ENCODE results near the gene ADARB2.
"Not testable (repeated sequence)": the region's sequence is repeated elsewhere in the genome, so short reads cannot be mapped to it uniquely, and the experiment has no call there.

ADARB2 gene

DNA sequence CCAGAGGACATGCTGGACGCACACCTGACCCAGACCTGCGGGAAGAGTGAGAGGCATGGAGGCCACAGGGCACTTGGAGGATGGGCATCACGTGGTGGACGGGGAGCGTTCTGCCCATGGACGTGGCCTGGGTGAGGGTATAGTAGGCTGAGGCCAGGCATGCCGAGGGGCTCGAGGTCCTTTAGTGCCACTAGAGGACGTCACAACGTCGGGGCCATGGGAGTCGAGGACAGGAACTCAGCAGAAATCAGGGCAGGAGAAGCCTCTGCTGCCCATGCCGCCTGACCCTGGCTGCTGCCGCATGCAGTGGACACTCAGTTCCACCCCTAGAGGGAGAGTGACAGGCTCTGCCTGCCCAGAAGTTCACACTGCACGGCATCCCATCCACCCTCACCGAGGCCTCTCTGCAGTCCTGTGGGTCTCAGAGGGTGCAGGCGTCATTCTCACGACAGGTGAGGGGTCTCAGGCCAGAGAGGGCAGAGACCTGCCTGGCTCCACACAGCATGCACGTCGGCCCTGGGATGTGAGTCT, 198.7 kb downstream of the ADARB2 start:
- DNase-seq, result no peak

GRCh38 chr10:1538121-1538520, 199.2 kb downstream of the ADARB2 start:
- no peak for DNase-seq

DNA sequence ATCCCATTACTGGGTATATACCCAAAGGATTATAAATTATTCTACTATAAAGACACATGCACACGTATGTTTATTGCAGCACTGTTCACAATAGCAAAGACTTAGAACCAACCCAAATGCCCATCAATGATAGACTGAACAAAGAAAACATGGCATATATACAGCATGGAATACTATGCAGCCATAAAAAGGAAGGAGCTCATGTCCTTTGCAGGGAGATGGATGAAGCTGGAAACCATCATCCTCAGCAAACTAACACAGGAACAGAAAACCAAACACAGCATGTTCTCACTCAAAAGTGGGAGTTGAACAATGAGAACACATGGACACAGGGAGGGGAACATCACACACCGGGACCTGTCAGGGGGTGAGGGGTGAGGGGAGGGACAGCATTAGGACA, 199.9 kb downstream of the ADARB2 start:
- DNase-seq, result not testable (repeated sequence)

DNA sequence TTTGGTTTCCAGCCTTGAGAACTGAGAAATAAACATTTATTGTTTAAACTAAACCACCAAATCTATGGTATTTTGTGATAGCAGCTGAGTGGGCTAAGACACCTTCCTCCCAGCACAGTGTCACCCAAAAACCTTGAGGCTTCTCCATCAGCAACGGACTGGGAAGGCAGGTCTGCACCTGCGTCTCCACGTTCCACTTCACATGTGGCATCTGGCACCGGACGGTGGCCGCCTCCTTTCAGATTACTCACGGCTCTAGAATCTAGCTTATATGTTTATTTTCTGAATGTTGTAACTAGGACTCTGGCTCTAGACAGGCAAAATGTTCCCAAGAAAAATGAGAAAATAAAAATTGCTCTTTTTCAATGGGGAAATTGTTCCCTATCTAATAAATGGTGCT, 201.0 kb downstream of the ADARB2 start:
- DNase-seq, result no peak

GRCh38 chr10:1535301-1535965, 201.9 kb downstream of the ADARB2 start:
- no peak for DNase-seq

DNA sequence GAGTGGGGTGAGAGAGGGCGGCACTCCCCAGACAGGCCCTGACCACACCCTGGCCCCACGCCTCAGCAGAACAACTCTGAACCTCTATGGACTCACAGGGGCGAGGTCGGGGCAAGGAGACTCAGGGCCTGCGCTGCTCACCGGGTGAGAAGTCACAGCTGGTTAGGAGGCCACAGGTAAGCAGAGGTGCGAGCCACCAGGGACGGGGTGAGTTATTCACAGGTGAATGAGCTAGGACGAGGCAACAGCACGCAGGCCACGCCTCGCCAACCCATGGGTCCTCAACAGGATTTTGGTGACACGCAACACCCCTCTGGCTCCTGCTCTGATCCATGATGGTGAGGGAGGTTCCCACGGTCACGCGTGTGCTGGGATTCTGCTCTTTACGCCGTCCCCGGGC, 202.5 kb downstream of the ADARB2 start:
- no peak for DNase-seq

DNA sequence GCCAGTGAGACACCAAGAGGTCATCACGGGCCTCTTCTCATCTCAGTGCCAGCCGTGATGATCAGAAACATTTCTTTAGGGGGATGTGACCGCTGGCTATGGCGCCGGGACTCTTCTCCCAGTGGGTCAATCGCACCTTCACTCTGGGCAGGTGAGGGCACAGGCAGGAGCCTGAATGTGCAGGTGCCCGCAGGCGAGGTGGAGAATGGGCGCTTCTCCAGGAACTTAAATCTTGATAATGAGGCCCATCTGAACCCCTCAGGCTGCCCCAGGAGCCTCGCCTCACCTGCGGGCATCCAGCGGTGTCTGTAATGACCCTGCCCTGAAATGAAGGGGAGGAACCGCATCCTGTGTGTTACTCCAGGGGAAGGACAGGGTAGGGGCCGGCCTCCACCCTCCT, 204.7 kb downstream of the ADARB2 start:
- DNase-seq, result no peak

DNA sequence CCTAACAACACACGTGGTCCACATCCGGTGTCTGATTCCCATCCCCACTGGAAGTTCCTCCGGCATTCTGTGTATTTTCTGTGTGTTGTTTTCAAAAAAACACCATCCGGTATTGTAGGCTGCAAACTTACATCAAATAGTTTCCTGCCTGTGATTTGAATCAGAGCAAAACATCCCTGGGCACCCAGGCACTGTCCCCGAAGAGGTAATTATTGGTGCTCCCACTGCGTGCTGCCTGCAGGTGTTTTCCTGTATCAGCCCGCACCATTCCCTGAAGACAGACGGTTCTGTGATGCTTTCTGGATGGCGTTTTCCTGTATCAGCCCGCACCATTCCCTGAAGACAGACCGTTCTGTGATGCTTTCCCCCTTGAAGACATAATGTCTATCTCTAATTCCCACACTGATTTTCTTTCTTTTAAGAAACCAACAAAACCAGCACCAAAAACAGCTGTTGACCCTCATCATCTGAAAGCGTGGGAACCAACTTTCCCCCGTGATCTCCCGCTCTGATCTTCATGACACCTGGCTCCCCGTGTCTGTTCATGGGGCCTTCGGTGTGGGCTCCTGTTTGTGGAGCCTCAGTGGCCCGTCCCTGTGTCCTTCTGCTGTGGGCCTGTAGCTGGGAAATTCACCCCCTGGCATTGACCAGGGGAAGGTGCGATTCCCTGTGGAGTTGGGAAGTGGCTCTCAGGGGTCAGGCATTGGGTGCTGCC, 205.3 kb downstream of the ADARB2 start:
- DNase-seq, result no peak

DNA sequence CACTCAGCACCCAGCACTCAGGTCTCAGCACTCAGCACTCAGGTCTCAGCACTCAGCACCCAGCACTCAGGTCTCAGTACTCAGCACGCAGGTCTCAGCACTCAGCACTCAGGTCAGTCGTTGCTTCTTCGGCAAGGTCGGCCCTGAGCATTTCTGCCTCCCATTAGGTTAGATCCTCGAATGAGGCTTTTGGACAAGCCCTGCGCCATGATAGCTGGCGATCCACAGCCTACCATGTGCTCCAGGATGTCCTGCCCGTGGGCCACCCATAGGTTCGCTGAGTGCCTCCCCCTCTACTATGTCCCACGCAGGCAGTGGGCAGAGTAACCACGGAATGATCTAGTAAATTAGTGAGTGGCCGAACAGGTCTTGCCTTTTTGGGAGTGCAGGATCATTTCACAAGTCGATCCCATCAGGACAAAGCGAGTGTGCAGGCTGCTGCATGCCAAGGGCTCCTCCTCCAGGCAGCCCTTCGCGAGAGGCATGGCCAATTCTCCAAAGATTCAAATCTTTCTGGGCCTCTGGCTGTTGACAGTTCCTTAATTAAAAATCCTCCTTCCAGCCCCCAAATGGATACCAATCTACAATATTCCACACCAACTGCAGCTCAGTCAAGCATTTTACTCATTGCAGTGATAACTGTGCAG, 206.3 kb downstream of the ADARB2 start:
- DNase-seq, result no peak

- DNase-seq, result no peak
These were observed 207.4 kb downstream of the ADARB2 start for GRCh38 chr10:1529806-1530413.

DNA sequence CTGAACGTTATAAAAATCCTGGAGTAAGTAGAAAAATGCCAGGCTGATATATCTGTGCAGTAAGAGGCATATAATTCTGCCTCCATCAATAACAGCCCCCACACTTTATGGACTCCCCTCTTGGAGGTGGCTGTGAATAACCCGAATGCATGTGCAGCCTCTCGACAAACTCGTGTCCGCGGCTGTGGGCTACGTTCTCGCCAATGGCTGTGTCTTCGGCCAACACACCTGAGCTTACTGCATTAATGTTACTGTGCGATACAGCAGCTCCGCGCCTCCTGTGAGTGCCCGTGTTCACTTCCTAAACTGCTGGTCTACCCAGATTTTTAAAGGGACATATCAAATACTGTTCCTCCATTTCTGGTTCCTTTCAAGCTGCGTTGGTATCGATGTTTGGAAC, 209.4 kb downstream of the ADARB2 start:
- no peak for DNase-seq

- no peak for DNase-seq
These were observed 210.8 kb downstream of the ADARB2 start for GRCh38 chr10:1526436-1527055.

DNA sequence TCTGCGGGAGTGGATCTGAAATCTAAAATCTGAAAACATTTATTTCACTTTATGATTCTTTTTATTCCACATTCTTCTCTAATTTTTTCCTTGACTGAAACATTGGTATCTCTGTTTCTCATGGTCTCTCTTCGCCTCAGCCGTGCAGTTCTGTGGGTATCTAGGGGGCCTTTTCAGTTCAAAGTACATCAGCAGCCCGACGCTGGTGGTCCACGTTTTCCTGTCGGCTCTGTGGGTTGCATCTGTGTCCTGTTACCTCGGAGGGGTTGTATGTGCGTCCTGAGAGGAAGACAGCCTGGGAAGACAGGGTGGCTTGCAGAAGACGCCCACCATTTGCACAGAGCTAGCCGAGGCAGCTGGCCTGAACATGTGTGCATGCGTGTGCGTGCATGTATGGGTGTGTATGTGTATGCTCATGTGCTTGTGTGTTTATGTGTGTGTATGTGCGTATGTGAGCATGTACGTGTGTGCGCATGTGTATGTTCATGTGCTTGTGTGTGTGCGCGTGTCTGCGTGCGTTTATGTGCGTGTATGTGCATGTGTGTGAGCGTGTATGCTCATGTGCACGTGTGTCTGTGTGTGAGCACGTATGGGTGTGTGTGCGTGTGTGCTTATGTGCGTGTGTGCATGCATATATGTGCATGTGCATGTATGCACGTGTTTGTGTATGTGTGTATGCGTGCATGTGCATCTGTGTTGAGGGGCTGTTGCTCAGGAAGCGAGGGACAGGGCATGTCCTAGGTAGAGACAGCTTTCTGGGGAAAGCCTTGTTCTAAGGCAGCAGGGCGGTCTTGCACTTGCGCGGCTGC, 211.8 kb downstream of the ADARB2 start:
- no peak for DNase-seq

DNA sequence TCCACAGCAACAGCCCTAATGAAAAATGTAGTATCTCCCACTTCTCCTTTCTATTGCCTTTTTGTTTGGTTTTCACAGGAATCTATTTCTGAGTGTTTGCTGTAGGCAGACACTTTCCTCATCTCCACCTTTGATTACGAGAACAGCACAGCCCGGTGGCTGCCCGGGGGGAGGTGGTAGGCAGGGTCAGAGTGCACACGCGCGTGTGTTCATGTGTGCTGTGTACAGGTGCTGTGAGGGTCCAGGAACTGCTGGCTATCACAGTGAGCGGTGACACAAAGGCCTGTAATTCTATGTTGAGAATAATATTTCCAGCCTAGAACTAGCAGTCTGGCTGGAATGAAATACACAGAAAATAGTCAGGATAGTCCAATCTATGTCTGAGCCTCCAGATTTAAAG, 212.8 kb downstream of the ADARB2 start:
- no peak for DNase-seq

DNA sequence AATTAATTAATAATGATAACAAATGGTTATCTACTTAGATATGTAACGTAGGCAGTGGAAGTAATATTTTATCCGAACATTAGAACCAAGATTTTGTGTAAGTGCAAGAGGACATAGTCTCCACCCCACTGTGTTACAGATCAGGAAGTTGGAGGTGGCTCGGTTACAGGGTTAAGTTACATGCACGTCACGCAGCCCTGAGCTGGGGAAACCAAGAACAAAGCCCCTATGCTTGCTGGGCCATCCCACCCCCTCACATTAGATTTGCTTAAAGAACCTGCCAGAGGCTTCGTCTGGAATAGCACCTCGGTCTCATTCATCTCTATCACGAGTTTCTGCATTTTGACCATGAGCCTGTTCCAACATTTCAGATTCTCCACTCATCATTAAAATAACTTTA, 214.1 kb downstream of the ADARB2 start:
- no peak for DNase-seq

DNA sequence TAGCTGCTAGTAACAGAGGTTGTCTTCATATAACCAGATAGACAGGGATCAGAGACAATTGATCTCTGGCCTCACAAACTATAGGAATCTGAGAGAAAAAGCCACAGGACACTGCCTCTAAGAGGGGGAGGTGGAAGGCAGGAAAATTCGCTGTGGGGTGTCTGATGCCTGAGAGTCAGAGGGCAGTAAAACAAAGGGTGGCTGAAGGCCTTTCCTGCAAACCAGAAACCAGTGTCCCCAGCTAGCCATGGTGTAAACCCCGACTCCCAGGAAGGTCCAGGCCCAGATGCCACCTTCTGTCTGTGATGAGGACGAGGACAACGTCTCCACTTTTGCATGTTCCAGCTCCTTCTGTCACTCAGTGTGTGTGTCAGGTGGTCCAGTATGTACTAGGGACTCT, 215.1 kb downstream of the ADARB2 start:
- DNase-seq, result no peak

DNA sequence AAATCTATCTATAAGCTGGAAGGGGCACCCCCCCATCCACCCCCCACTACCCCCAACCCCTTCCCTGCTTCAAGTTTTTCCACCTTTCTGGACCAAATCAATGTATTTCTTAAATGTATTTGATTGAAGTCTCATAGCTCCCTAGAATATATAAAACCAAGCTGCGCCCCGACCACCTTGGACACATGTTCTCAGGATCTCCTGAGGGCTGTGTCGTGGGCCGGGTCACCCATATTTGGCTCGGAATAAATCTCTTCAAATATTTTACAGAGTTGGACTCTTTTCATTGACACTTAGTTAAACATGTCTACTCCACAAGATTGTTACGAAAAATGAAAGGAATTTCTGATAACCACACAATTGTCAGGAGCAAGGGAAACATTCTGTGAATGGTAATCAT, 215.6 kb downstream of the ADARB2 start:
- DNase-seq, result no peak

DNA sequence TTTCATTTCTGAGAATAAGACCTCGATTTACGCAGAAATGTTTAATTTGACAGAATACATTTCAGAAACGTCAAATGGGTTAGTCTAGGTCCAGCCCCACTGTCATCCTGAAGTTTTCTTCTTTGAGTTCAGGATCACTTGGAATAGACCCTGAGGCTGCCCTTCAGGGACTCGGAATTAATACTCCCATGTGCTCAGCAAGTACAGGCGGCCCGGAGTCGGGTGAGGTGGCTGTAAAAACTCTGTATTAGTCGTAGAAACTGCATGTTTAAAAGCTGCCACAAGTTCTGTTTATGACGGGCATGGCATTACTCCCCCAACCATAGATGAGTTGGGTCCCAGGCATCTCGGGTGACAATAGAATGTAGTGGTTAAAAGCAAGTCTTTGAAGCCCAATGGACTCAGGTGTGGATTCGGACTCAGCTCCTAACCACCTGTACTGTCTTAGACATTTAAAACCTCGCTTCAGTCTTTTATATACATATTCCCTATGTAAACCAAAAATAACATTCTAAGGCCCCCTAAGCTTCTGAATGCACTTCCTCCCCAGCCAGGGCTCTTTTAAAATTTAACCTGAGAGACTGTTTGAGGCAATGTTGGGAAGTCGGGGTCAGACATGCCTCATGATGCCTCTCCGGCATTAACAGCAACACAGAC, 216.3 kb downstream of the ADARB2 start:
- no peak for DNase-seq

- no peak for DNase-seq
These were observed 217.9 kb downstream of the ADARB2 start for GRCh38 chr10:1519391-1519790.

DNA sequence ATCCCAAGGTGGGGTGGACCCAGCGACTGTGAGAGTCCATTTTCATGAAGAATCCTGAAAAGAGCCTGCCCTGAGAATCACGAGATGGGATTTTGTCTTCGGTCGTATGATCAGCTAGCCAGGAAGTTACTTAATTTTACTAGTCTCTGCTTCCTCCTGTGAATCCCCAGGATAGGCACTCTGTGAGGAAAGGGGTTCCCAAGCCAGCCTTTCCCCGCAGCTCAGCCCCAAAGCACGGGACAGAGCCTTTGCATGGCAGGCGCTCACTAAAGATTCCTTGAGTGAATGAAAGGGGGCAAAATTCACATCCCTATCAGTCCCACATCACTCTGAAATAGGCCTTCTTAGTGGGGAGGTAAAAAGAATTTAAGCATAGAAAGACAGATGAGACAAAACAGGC, 219.6 kb downstream of the ADARB2 start:
- no peak for DNase-seq

- DNase-seq, result no peak
These were observed 220.7 kb downstream of the ADARB2 start for GRCh38 chr10:1516492-1517165.

Measured in CD4-positive, alpha-beta T cell treated with Interleukin-1 beta for 1 hour (primary cell).